Pulmonary artery endothelial cell (primary cell): Measurements from ENCODE around the gene CRIP2. TPM values are rescaled to one million over a fixed set of nuclear protein-coding genes. Genes with fewer than 3 reads are reported as not detected.

Source experiments
- DNase-seq: peaks from one replicate; pipeline ENCODE4 v3.0.0-alpha.2; 2011; ENCODE audit warnings: low read depth, low spot score
- total RNA-seq: library from RNA; depleted of rRNA; stranded (reverse); fragments of >200 nt; gene quantifications from 2 replicates; pipeline ENCODE4 v1.2.3, GENCODE V29; 2014

Gene CRIP2
- total RNA-seq, 1 donor from 2014 or later = 183 TPM

DNA sequence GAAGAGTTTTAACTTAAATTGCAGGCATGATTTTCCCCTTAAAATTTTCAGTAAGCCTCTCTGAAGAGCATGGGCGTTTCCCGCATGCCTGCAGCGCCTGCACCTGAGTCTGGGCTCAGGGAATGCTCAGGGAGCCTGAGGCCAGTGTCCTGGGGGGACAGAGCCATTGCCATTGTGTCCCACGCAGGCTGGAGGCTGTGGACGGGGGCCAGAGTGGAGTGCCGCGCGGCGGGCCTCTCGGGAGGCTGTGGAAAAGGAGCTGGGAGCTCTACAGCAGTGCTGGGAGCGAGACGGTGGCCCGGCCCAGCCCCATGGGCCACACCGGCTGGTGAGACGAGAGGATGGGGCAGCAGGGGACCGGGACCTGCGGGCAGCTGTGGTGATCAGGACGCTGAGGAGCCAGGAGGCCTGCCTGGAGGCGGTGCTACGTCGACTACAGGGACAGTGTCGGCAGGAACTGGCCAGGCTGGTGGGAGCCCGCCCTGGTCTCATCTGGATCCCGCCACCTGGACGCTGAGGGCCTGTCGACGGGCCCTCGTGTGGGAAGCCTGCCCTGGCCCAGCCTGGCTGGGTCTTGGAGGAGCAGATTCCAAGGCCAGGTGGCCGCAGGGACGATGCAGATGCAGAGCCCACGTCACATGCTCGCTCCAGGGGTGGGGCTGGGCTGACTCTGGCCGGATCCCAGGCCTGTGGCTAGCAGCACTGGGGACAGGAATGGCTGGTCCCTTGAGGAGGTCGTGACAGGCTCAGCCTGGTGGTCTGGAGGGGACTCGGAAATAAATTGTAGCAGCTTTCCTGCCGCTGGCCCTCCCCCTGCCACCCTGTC lies 24.0 kb downstream of the CRIP2 start:
- DNase-seq = no peak

DNA sequence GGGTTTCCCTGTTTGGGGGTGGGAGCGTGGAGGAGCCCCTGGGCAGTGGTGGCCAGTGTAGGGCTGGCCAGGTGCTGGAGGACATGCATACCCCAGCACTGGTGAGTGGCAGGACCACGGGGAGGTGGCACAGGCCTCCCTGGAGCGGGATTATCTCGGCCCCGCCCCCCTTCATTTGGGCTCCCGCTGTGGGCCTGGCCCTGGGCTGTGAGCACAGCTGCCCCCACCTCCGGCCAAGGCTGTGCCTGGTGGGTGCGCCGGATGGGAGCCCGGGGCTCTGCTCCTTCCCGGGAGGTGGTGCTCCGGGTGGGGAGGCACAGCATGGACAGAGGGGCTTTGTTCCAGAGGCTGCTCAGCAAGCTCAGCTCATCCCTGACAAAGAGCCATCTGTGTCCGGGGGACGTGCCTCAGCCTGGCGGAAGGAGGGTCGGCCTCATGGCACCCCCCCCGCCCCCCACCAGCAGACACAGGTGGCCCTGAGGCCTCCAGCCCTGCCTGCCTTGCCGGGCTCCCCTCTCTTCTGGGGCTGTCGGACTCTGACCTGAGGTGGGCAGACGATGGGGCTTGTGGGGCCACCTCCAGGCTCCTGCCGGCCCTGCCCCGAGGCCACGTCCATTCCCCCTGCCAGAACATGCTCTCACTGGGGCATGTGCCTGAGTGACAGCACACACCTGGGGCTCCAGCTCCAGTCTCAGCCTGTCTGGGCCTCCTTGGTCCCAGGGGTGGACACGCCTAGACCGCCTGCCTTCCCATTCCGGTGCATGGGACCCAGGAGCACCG lies 24.8 kb downstream of the CRIP2 start:
- no peak for DNase-seq

DNA sequence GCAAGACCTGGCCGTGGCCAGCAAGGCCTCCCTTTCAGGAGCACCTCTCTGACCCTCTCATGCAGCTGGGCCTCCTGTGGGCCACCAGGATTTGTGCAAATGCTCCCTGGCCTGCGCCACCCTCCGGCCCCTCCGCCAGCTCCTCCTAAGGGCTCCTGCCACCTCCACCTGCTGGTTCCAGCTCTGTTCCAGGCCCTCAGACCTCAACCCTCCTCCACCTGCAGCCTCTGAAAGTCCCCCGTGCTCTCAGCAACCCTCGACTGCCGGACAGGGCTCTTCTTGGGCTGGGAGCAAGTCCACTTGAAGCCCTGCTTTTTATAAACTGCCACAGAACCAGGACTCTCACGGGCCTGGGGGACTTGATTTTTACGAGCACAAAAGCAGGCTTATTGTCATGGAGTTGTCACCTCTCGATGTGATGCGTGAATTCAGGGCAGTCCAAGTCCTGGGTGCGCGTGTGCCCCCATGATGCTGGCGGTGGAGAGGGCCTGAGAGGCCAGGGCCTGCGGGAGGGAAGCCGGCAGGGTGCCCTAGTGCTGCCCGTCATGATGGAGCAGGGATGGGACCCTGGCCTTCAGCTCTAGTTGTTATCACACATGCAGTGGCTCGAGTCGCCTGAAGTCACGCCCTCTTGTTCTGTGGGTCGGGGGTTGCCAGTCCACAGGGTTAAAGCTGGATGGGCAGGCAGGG lies 25.6 kb downstream of the CRIP2 start:
- DNase-seq = no peak

DNA sequence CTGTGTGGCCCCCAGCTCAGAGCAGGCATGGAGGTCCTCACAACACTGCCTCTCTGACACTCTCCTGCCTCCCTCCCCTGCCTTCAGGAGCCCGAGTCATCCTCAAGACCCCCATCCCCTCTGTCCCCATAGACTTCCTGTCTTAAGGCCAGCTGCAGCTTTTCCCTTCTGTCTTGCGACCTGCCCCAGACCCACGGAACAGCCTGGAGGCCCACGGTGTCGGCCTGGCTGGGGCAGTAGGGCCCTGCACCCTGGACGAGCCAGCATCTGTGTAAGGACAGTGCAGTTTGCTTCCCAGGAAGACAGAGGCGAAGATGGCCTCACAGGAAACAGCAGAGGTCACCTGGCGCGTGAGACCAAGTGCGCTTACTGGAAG lies 26.1 kb downstream of the CRIP2 start:
- DNase-seq = no peak

DNA sequence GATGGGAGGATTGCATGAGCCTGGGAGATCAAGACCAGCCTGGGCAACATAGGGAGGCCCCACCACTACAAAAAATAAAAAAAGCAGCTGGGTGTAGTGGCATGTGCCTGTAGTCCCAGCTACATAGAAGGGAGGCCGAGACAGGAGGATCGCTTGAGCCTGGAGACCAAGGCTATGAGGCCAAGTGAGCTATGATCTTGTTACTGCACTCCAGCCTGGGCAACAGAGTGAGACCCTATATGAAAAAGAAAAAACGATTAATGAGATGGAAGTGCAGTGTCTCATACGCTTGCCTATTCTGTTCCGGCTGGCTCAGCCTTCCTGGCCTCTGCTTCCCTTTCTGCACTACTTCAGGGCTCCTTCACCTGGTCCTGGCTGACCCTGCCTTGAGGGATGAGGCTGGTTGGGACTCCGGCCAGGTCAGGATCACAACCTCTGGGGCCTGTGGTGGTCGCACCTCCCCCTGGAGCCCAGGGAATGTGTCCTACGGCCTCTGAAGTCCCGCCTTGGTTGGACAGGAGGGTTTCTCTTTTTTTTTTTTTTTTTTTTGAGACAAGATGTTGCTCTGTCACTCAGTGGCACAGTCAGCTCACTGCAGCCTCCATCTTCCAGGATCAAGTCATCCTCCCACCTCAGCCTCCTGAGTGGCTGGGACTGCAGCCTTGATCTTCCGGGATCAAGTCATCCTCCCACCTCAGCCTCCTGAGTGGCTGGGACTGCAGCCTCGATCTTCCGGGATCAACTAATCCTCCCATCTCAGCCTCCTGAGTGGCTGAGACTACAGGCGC lies 27.1 kb downstream of the CRIP2 start:
- no peak for DNase-seq

DNA sequence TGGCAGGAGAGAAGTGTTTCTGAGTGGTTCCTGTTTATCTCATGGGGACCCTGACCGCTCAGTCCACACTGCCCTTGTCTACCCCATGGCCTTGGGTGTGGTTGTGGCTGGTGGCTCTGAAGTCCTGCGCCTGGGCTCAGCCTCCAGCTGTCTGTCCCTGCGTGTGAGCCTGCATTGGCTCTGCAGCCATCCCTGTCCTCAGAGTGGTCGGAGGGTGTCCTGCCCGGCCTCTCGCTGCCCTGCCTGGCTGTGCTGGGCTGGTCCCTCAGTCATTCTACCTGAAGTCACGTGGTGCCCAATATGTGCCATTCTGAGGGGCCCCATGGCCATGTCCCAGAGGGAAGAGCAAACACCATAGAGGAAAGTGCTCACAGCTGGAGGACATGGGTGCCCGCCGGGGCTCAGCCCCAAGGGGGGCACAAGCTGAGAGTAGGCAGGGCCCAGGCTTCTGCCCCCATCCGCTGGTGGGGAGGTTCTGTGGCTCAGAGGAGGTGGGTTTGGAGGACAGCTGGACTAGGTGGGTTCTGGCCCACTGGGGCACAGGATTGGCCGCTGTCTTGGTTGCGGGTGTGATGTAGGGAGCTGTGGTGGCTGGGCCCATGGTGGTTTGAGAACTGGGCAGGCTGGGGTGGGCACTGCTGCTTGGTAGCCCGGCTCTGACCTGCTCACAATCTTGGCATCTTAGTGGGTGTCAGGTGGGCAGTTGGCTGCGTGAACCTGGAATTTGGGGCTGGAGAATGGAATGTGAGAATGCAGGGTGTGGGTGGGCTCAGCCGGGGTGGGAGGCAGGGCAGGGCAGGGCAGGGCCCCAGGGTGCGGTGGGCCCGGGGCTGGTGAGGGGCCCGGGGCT lies 28.1 kb downstream of the CRIP2 start:
- DNase-seq = no peak

DNA sequence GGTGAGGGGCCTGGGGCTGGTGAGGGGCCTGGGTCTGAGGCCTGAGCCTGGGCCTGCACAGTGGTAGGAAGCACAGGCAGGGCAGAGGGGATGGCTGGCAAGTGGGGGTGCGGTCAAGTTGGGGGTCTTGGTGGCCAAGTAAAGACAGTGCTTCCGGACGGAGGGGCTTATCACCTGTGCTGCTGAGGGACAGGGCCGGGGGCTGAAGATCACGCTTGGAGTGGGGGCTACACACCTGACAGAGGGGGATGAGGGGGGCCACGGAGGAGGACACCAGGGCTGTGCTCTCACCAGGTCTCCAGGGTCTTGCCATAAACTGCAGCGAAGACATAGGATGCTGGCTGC lies 28.6 kb downstream of the CRIP2 start:
- no peak for DNase-seq

DNA sequence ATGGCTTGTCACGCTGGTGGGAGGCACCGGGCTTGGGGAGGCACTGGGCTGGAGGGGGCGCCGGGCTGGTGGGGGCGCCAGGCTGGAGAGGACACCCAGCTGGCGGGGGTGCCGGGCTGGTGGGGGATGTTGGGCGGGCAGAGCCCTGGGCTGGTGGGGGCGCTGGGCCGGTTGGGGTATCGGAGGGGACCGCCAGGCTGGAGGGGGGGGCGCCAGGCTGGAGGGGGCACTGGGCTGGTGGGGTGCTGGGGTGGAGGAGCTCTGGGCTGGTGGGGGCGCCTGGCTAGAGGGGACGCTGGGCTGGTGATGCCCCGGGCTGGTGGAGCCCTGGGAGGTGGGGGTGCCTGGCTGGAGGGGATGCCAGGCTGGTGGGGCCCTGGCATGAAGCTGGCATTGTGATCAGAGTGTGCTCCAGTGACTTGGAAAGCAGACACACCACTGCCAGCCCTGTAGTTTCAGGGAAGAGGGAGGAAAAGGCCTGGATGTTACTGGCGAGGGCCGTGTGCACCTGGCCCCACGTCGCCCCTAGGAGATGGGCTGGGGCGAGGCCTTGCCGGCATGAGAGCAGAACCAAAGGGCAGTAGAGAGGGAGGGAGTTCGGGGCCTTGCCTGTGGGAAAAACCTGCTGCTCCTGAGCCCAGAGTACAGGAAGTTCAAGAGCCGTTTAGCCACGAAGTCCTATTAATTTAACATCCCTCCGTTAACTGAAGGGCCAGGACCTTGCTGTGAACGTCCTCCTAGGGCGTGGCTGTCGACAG lies 29.5 kb downstream of the CRIP2 start:
- no peak for DNase-seq

DNA sequence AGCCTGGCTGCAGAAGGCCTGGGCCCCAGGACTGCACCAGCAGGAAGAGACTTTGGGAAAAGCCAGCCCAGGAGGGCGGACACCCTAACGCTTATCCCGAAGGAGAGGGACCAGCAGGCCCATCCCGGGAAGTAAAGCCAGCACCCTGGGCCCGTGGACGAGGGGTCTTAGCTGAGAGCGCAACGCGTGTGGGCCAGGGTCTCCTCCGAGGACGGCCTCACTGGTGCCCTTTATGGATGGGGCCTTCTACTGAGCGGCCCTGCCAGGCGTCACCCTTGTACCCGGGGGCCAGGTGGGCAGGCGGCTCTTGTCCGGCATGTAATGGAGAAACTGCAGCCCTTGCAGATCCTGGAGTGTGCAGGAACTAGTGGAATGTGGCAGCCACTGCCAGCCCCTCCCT lies 30.5 kb downstream of the CRIP2 start:
- no peak for DNase-seq

DNA sequence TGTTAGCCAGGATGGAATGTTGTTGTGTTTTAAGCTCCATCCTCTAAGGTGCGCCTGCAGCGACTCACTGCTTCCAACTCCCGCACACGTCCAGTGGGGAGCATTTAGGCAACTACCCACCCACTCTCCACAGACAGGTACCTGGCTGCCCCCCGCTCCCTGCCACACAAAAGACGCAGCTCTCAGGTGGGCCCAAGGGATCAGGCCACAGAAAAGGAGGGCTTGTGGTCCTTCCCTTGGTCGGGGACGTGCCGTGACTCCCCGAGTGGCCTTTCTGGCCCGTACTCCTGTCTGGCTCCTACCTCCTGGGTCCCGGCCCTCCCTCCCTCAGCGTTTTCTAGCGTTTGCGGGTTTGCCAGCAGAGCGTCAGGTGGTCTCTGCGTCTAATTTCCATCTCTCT lies 32.6 kb downstream of the CRIP2 start:
- DNase-seq = no peak

DNA sequence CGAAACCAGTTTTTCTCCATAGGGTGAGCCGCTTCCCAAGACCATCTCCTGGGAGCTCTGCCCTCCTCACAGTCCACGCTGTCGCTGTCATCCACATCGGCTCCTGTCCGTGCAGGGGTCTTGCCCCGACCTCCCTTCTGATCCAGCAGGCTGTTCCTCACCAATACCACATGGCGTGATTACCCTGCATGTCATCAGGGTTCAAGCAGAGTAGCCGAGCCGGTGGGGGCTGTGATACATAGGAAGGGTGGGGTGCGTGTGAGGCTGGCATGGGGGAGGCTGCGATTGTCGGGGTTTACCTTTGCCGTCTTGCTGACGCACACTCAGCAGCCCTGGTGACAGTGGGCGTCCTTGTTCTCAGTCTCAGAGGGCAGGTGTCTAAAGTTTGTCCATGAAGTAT lies 33.4 kb downstream of the CRIP2 start:
- no peak for DNase-seq

DNA sequence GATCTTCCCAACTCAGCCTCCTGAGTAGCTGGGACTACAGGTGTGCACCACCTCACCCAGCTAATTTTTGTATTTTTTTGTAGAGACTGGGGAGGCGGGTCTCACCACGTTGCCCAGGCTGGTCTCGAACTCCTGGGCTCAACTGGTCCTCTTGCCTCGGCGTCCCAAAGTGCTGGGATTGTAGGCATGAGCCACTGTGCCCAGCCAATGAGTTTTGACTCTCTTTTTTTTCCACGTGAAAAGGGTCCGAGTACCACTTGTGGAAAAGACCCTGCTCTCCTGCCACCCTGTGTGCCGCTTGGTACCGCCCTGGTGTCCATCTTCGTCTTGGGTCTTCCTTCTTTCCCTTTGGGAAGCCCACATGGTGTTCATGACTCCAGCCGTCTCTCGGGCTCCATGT lies 34.0 kb downstream of the CRIP2 start:
- no peak for DNase-seq

DNA sequence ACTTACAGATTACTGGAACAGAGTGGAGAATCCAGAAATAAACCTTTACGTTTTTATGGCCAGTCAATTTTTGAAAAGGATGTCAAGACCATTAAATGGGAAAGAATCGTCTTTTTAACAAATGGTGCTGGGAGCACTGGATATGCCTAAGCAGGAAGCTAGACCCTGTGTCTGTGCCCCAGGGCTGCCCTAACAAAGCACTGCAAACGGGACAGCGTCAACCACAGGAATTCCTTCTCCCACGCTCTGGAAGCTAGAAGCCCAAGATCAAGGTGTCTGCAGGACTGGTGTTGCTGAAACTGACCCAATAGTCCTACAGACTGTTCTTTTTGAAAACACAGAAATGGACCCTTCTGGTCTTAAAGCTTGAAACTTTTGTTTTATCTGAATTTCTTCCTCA lies 42.5 kb downstream of the CRIP2 start:
- DNase-seq = no peak

DNA sequence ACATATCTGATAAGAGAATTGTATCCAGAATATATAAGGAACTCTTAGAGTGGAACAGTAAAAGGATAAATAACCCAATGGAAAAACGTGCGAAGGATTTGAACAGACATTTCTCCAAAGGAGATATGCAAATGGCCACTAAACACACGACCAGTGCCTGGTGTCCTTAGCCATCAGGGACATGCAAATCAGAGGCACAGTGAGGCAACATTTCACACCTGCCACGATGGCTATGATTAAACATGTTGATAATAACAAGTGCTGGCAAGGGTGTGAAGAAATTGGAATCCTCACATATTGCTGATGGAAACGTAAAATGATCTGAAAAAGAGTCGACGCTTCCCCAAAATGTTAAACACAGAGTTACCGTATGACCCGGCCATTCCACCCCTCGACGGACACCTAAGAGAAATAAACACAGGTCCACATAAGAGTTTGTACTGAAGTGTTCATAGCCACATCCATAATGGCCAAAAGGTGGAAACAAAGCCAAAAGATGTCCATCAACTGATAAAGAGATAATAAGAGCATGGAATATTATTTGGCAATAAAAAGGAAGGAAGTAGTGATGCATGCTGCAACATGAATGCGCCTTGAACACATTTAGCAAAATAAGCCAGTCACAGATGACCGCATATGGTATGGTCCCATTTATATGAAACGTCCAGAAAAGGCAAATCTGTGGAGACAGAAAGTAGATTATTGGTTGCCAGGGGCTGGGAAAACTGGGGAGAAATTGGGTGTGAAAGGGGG lies 45.5 kb downstream of the CRIP2 start:
- DNase-seq = no peak

DNA sequence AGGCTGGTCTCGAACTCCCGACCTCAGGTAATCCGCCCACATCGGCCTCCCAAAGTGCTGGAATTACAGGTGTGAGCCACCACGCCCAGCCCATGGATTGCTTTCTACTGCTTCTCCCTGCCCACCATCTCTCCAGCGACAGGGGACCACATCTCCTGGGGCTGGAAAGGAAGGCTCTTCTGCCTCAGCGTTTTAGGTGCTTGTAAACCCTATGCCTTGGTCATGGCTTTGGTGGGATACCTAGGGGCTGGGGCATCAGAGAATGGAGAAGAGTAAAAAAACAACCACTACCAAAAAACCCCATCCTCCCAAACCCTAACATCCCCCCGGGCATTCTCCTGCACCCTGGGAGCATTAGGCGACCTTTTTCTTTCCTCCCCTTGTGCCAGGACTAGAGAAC lies 50.7 kb downstream of the CRIP2 start:
- DNase-seq = no peak

DNA sequence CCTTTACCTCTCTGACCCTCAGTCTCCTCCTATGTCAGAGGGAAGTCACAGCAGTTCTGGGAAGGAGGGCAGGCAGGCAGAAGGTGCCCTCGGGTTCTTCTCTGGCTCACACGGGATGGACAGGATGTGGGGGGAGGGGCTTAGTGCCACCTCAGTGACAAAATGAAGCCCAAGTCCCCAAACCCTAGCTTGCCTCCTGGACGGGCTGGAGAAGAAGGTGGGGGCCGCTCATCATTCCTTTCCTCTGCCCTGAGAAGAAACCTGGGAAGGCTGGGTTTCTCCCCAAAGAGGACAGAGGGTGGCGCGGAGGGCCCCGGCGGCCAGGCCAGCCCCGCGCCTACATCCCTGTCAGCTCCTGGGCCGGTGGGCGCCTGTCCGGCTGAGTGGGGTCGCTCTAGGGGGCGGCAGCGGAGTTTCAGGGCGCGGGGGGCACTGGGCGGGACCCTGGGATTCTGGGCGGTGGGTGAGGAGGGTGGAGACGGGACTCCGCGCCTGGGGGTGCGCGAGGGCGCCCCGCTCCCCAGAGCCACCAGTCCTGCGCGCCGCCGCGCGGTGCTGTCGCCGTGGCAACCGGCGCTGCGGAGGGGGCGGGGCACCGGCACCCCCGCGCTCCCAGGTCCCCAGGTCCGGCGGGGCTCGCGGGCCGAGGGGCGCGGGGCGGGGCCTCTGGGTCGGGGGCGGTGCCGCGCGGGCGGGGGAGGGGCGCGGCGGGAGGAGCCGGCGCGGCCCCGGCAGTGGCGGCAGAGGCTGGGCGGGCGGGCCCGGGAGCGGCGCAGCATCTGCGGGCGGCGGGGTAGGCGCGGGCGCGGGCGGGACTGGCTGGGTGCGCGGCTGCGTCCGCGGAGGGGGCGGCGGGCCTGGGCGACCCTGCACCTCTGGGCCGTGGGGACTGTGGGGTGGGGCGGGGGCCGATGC lies 51.5 kb downstream of the CRIP2 start, which contains the start of gene TMEM121:
TSS of gene TMEM121 (plus strand) at position 723 of the 915 bp plus-strand sequence. CDS start 2,252 bp downstream, outside the sequence.
- DNase-seq = no peak

DNA sequence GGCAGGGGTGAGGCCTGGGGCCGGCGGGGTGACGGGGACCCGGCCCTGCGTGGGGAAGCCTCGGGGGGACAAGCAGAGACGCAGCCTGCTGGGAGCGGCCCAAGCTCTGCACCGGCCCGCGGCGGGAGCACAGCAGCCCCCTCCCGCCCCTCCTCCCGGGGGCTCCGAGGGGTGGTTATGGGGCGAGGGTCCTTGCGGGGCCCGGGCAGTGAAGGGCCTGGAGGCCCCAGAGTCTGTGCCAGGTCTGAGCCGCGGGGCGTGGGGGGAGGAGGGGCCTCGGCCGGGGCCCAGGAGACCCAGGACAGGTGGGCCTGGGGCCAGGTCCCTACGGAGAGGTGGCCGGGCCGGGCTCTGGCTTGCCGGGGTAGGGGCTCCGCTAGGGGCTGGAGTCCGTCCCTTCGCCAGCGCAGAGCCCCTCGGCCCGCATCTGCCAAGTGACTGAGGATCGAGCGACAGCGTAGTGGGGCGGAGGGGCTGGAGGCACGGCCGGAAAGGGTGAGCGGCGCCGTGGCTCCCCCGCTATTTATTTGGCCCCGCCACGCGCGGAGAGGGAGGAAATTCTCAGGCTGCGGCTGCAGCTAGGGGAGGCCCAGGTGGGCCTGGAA lies 52.3 kb downstream of the CRIP2 start:
- DNase-seq = no peak
